DMS 273 treated with DMSO at 0.1 percent for 48 hours (cell line): ENCODE measurements around the gene SEMA5A.

Experiments
- DNase-seq: peaks from one replicate; lab custom pipeline; 2025; lab: John Stamatoyannopoulos, UW

The SEMA5A gene

GRCh38 chr5:9112520-9113291, 433.2 kb downstream of the SEMA5A start:
- DNase-seq = no peak

- no peak for DNase-seq
Observed at GRCh38 chr5:9108162-9108561, 437.7 kb downstream of the SEMA5A start.

GRCh38 chr5:9105851-9106250, 440.0 kb downstream of the SEMA5A start:
- no peak for DNase-seq

- DNase-seq = no peak
Observed at GRCh38 chr5:9104571-9105339, 441.1 kb downstream of the SEMA5A start.

GRCh38 chr5:9103290-9103689, 442.6 kb downstream of the SEMA5A start:
- no peak for DNase-seq

GRCh38 chr5:9099689-9100088, 446.2 kb downstream of the SEMA5A start:
- no peak for DNase-seq

- no peak for DNase-seq
Observed at GRCh38 chr5:9098990-9099389, 446.9 kb downstream of the SEMA5A start.

- no peak for DNase-seq
Observed at GRCh38 chr5:9094582-9094981, 451.3 kb downstream of the SEMA5A start.

- DNase-seq = no peak
Observed at GRCh38 chr5:9091896-9092662, 453.8 kb downstream of the SEMA5A start.

- DNase-seq = no peak
Observed at GRCh38 chr5:9090381-9091026, 455.4 kb downstream of the SEMA5A start.

- DNase-seq = no peak
Observed at GRCh38 chr5:9089893-9090292, 456.0 kb downstream of the SEMA5A start.

- DNase-seq = no peak
Observed at GRCh38 chr5:9082996-9083395, 462.9 kb downstream of the SEMA5A start.

GRCh38 chr5:9072701-9073100, 473.2 kb downstream of the SEMA5A start:
- no peak for DNase-seq

GRCh38 chr5:9071524-9071923, 474.4 kb downstream of the SEMA5A start:
- DNase-seq = no peak

GRCh38 chr5:9071074-9071473, 474.8 kb downstream of the SEMA5A start:
- no peak for DNase-seq

GRCh38 chr5:9069650-9070049, 476.2 kb downstream of the SEMA5A start:
- no peak for DNase-seq

- DNase-seq = no peak
Observed at GRCh38 chr5:9067154-9067553, 478.7 kb downstream of the SEMA5A start.

GRCh38 chr5:9066349-9066748, 479.5 kb downstream of the SEMA5A start:
- DNase-seq = no peak

- DNase-seq = no peak
Observed at GRCh38 chr5:9063615-9064245, 482.1 kb downstream of the SEMA5A start.

GRCh38 chr5:9062873-9063272, 483.0 kb downstream of the SEMA5A start:
- no peak for DNase-seq

- DNase-seq = no peak
Observed at GRCh38 chr5:9059920-9060691, 485.8 kb downstream of the SEMA5A start.
